HCT116 (cell line): ENCODE data around the gene GPM6B. TPM values are rescaled to one million over a fixed set of nuclear protein-coding genes. Genes with fewer than 3 reads are reported as not detected.

Experiments
- ATAC-seq: fragments of 200-7000 bp; cut with Tn5 transposase; 2 replicates; pipeline ENCODE4 v1.9.1; 2020; ENCODE audit warnings: mild to moderate bottlenecking, moderate library complexity
- BruUV-seq: library from RNA; stranded (reverse); fragments of 400-500 nt; replicated peaks from 2 replicates; lab custom pipeline; 2021; lab: Mats Ljungman, UMichigan
- CTCF ChIA-PET: fragments of 300-600 bp; sonication (Branson Sonifier 250); formaldehyde crosslinking; loops from one replicate; lab custom pipeline; 2021; ENCODE audit warnings: antibody characterized with exemption; lab: Charles Lee
- POLR2A ChIA-PET: fragments of 300-600, 350-600 bp; sonication (Branson Sonifier 250); formaldehyde crosslinking; loops from one replicate; lab custom pipeline; 2021; ENCODE audit warnings: antibody characterized with exemption; lab: Charles Lee
- RAD21 ChIA-PET, 2 experiments: fragments of 300-600 bp; sonication (Branson Sonifier 250); formaldehyde crosslinking; loops; one replicate each; lab custom pipeline; 2023; ENCODE audit warnings: low total read pairs in 2 of 2; ENCODE audit not compliant: uncharacterized antibody in 2 of 2, unreplicated experiment in 2 of 2, low non-redundant PET in 1 of 2; lab: Charles Lee
- DNase-seq: peaks from one replicate; pipeline ENCODE4 v3.0.0-alpha.2; 2010; ENCODE audit warnings: low read depth, low spot score
- H2AFZ ChIP-seq: fragments of 200-600 bp; shearing (Covaris generic), sonication (generic); 2 replicates; pipeline ENCODE4 v1.6.1; 2017; ENCODE audit warnings: low read depth, mixed run types, mixed read lengths, antibody characterized with exemption, low read length; ENCODE audit not compliant: poor library complexity, severe bottlenecking
- H3K27ac ChIP-seq: 2 replicates; pipeline ENCODE4 v1.5.1; 2012; ENCODE audit warnings: low read depth, low read length
- H3K27me3 ChIP-seq: fragments of 200-600 bp; sonication (generic); 2 replicates; pipeline ENCODE4 v1.6.1; 2016; ENCODE audit warnings: mixed run types, low read length, mixed read lengths; ENCODE audit not compliant: insufficient read depth
- H3K36me3 ChIP-seq, 2 experiments: fragments of 200-500 bp in 1 of 2; fragments of 200-600 bp in 1 of 2; sonication (Bioruptor generic) in 1 of 2; sonication (generic) in 1 of 2; 2 replicates each; pipeline versions ENCODE4 v1.5.1 to v1.6.1; 2014 to 2016; ENCODE audit warnings: low read length in 2 of 2, inconsistent platforms in 1 of 2, mixed read lengths in 1 of 2, mixed run types in 1 of 2; ENCODE audit not compliant: insufficient read depth in 2 of 2, control insufficient read depth in 1 of 2
- H3K4me1 ChIP-seq, 2 experiments: fragments of 200-600 bp in 1 of 2; sonication (generic) in 1 of 2; 2 replicates each; pipeline versions ENCODE4 v1.5.1 to v1.6.1; 2012 to 2017; ENCODE audit warnings: low read length in 2 of 2, inconsistent platforms in 1 of 2, mild to moderate bottlenecking in 1 of 2, mixed read lengths in 1 of 2, mixed run types in 1 of 2, moderate library complexity in 1 of 2; ENCODE audit not compliant: insufficient read depth in 2 of 2, control insufficient read depth in 1 of 2
- H3K4me2 ChIP-seq: fragments of 200-600 bp; sonication (generic); 2 replicates; pipeline ENCODE4 v1.6.1; 2017; ENCODE audit warnings: mixed run types, low read length, mixed read lengths
- H3K4me3 ChIP-seq, 2 experiments: fragments of 200-600 bp in 1 of 2; sonication (generic) in 1 of 2; replicated peaks in 1 of 2; 2 replicates each; pipeline ENCODE4 v1.5.1; 2011 to 2016; ENCODE audit warnings: low read length in 2 of 2, control low read depth in 1 of 2, low read depth in 1 of 2, mild to moderate bottlenecking in 1 of 2, mixed read lengths in 1 of 2, mixed run types in 1 of 2
- H3K79me2 ChIP-seq: fragments of 200-600 bp; sonication (generic); 2 replicates; pipeline ENCODE4 v1.6.1; 2017; ENCODE audit warnings: mild to moderate bottlenecking, mixed run types, low read length, moderate library complexity, mixed read lengths; ENCODE audit not compliant: insufficient read depth
- H3K9ac ChIP-seq: fragments of 200-600 bp; sonication (generic); 2 replicates; pipeline ENCODE4 v1.6.1; 2016; ENCODE audit warnings: low read length, mixed read lengths
- H3K9me2 ChIP-seq: fragments of 200-600 bp; sonication (generic), shearing (Covaris generic); 2 replicates; pipeline ENCODE4 v1.6.1; 2017; ENCODE audit warnings: mixed run types, mild to moderate bottlenecking, moderate library complexity; ENCODE audit not compliant: insufficient read depth
- H3K9me3 ChIP-seq, 2 experiments: fragments of 200-500 bp in 1 of 2; fragments of 200-600 bp in 1 of 2; sonication (Bioruptor generic) in 1 of 2; sonication (generic) in 1 of 2; 2 replicates each; pipeline ENCODE4 v1.6.1; 2014 to 2017; ENCODE audit warnings: low read length in 2 of 2, mixed read lengths in 2 of 2, inconsistent platforms in 1 of 2, low read depth in 1 of 2, mild to moderate bottlenecking in 1 of 2, mixed run types in 1 of 2, moderate library complexity in 1 of 2; ENCODE audit not compliant: control insufficient read depth in 1 of 2, insufficient read depth in 1 of 2
- H4K20me1 ChIP-seq: fragments of 200-600 bp; sonication (generic), shearing (Covaris generic); 2 replicates; pipeline ENCODE4 v1.6.1; 2017; ENCODE audit warnings: mixed run types, mild to moderate bottlenecking, moderate library complexity; ENCODE audit not compliant: insufficient read depth
- ATF3 ChIP-seq: IDR thresholded peaks from 2 replicates; pipeline ENCODE4 v1.6.1; 2012
- CEBPB ChIP-seq: IDR thresholded peaks from 2 replicates; pipeline ENCODE4 v1.6.1; 2012; ENCODE audit warnings: low read depth
- CTCF ChIP-seq, 3 experiments: fragments of 200-600 bp in 1 of 3; sonication (generic) in 1 of 3; IDR thresholded peaks in 2 of 3; conservative IDR thresholded peaks in 1 of 3; 2 replicates each; pipeline ENCODE4 v1.5.1; 2012 to 2017; ENCODE audit warnings: low read depth in 2 of 3, low read length in 2 of 3, antibody characterized with exemption in 1 of 3, borderline replicate concordance in 1 of 3, control low read depth in 1 of 3, mild to moderate bottlenecking in 1 of 3, mixed read lengths in 1 of 3, mixed run types in 1 of 3, moderate library complexity in 1 of 3; ENCODE audit not compliant: insufficient read depth in 1 of 3
- ELF1 ChIP-seq: IDR thresholded peaks from 2 replicates; pipeline ENCODE4 v1.6.1; 2012; ENCODE audit warnings: low read depth, borderline replicate concordance
- EZH2 ChIP-seq: fragments of 200-600 bp; sonication (generic); IDR thresholded peaks from 2 replicates; pipeline ENCODE4 v1.6.1; 2017; ENCODE audit warnings: antibody characterized with exemption, mixed run types
- FOSL1 ChIP-seq: IDR thresholded peaks from 2 replicates; pipeline ENCODE4 v1.6.1; 2012; ENCODE audit warnings: low read depth
- MAX ChIP-seq: IDR thresholded peaks from 2 replicates; pipeline ENCODE4 v1.6.1; 2012
- POLR2A ChIP-seq: IDR thresholded peaks from 2 replicates; pipeline ENCODE4 v1.7.0; 2011; ENCODE audit warnings: borderline replicate concordance; ENCODE audit not compliant: insufficient read depth, insufficient read length; ENCODE audit errors: extremely low read depth
- POLR2AphosphoS5 ChIP-seq: IDR thresholded peaks from 2 replicates; pipeline ENCODE4 v1.6.1; 2011; ENCODE audit warnings: mild to moderate bottlenecking, low read depth, low read length, moderate library complexity
- SIN3A ChIP-seq: IDR thresholded peaks from 2 replicates; pipeline ENCODE4 v1.6.1; 2012; ENCODE audit warnings: low read depth
- TCF7L2 ChIP-seq: IDR thresholded peaks from 2 replicates; pipeline ENCODE4 v1.7.0; 2011; ENCODE audit warnings: borderline replicate concordance, inconsistent platforms; ENCODE audit not compliant: insufficient read depth, insufficient read length; ENCODE audit errors: extremely low read depth
- YY1 ChIP-seq: IDR thresholded peaks from 2 replicates; pipeline ENCODE4 v1.6.1; 2011; ENCODE audit warnings: low read length, low read depth, moderate library complexity, mild to moderate bottlenecking; ENCODE audit not compliant: insufficient replicate concordance; ENCODE audit errors: extremely low read depth
- intact Hi-C: fragments of 100-400 bp; cut with micrococcal nuclease; formaldehyde crosslinking; loops from 2 replicates; pipeline ENCODE4 v1.10.0; 2022
- total RNA-seq: library from RNA; stranded (reverse); gene quantifications from one replicate; pipeline ENCODE4 v1.2.1, GENCODE V29; 2021; ENCODE audit not compliant: unreplicated experiment
- TF ChIP-seq, protein P1 (sequence below): IDR thresholded peaks from 2 replicates; pipeline ENCODE4 v1.6.1; 2012; ENCODE audit warnings: low read depth

The GPM6B gene
- total RNA-seq, 1 experiment from 2014 or later: 0.07 TPM

DNA sequence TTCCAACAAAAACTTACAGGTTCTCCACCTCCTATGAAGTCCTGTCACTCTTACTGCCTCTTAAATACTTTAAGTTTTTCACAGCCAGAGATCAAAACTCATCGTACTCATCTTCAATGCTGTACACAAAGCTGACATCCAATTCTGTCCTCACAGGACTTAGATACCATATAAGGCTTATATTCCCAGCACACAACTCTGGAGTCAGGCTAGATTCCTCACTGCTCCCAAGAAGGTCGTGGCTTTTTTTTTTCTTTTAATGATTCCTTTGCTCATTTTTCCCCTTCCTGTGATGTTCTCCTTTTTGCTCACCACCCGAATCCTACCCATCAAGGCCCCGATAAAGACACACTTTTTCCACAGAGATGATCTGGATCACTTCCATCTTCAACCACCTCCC lies 83.4 kb downstream of the GPM6B start:
- no peaks in the 10 kb centered on the region for H3K9me3 ChIP-seq
- peak overlapping the region; percentile 76 for H3K4me2 ChIP-seq
- H3K36me3 ChIP-seq: no peaks in the 10 kb centered on the region; a peak in 2 of 4 replicates
- H3K4me3 ChIP-seq: peak overlapping the region; percentile 67 to 84
- ChIA-PET POLR2A (interaction anchor here (1.8 kb wide), 1 partner anchor 10 kb away, joined by 6 read pairs; no protein-coding TSS in a partner anchor), RAD21 (no interaction called here), CTCF (no interaction called here)
- no peaks in the 10 kb centered on the region for H3K9me2 ChIP-seq
- TF ChIP-seq SIN3A (no peak), EZH2 (no peak), ATF3 (no peak), POLR2A (no peak), CEBPB (no peak), CTCF (IDR thresholded peaks at IDR 0.05 in 2 of 3, conservative IDR thresholded peaks at IDR 0.05 in 1 of 3; ENCODE audit: borderline replicate concordance in 1 of 3, insufficient read depth in 1 of 3, low read depth in 2 of 3, low read length in 2 of 3) (no peak), TCF7L2 (no peak), POLR2AphosphoS5 (no peak), MAX (no peak), FOSL1 (no peak), ELF1 (no peak), YY1 (no peak)
- TF ChIP-seq, protein P1, sequence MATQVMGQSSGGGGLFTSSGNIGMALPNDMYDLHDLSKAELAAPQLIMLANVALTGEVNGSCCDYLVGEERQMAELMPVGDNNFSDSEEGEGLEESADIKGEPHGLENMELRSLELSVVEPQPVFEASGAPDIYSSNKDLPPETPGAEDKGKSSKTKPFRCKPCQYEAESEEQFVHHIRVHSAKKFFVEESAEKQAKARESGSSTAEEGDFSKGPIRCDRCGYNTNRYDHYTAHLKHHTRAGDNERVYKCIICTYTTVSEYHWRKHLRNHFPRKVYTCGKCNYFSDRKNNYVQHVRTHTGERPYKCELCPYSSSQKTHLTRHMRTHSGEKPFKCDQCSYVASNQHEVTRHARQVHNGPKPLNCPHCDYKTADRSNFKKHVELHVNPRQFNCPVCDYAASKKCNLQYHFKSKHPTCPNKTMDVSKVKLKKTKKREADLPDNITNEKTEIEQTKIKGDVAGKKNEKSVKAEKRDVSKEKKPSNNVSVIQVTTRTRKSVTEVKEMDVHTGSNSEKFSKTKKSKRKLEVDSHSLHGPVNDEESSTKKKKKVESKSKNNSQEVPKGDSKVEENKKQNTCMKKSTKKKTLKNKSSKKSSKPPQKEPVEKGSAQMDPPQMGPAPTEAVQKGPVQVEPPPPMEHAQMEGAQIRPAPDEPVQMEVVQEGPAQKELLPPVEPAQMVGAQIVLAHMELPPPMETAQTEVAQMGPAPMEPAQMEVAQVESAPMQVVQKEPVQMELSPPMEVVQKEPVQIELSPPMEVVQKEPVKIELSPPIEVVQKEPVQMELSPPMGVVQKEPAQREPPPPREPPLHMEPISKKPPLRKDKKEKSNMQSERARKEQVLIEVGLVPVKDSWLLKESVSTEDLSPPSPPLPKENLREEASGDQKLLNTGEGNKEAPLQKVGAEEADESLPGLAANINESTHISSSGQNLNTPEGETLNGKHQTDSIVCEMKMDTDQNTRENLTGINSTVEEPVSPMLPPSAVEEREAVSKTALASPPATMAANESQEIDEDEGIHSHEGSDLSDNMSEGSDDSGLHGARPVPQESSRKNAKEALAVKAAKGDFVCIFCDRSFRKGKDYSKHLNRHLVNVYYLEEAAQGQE: no peak
- H3K27me3 ChIP-seq: no peaks in the 10 kb centered on the region
- no peaks in the 10 kb centered on the region for H4K20me1 ChIP-seq
- peaks cover 41% of the 10 kb centered on the region for H3K79me2 ChIP-seq
- no peak for DNase-seq
- H3K4me1 ChIP-seq: peaks cover 3 to 5% of the 10 kb centered on the region in 2 experiments; a peak in 2 of 4 replicates
- intact Hi-C loops: loop anchor here (5.0 kb wide), 1 partner anchor 41 kb away; no protein-coding TSS in a partner anchor
- peak overlapping the region; percentile 83 for H3K9ac ChIP-seq
- H2AFZ ChIP-seq: no peak overlapping the region
- no TSS peak for BruUV-seq
- H3K27ac ChIP-seq: no peak overlapping the region; the same call in 1 of the 2 replicates
- no peak for ATAC-seq
